GM21515 (cell line): ENCODE measurements around the gene FAN1.
"Not testable (repeated sequence)": the region's sequence is repeated elsewhere in the genome, so short reads cannot be mapped to it uniquely, and the experiment has no call there.

Experiments
- ATAC-seq: cut with Tn5 transposase; IDR thresholded peaks from one replicate; pipeline ENCODE4 v1.9.1; 2021; ENCODE audit not compliant: unreplicated experiment

The FAN1 gene

DNA sequence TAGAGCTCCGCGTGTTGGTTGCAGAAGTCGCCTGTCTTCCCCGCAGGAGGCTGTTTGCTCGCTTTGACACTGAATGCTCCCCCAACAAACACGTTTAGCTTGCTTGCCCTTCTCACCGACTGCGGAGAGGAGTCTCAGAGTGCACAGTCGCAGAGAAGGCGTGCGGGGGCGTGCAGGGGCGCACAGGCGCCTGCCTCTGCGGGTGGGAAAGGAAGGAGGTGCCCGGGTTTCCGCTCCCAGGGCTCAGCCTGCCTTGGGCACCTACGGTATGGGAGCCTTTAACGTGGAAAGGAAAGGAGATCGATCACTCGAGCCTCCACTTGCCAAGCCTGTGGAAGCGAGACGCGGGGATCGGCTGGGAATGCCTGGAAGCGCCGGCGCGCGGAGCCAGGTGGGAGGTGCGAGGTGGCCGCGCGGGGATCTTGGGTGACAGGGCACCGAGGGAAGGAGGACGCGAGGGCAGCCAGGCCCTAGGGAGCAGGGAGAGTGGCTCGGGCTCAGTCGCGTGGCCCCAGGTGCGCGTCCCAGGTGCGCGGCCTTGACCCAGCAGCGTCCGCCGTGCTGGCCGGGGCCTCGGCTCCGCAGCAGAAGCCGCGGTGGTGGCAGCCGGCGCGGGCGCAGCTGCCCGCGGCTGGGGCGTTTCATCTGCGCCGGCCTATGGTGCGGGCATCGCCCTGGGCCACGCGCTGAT is at the start of gene FAN1:
Gene FAN1 (plus strand): TSS at position 419 of the 691 bp plus-strand sequence. CDS start 749 bp downstream, outside the sequence.
- ATAC-seq = peak; percentile 89

DNA sequence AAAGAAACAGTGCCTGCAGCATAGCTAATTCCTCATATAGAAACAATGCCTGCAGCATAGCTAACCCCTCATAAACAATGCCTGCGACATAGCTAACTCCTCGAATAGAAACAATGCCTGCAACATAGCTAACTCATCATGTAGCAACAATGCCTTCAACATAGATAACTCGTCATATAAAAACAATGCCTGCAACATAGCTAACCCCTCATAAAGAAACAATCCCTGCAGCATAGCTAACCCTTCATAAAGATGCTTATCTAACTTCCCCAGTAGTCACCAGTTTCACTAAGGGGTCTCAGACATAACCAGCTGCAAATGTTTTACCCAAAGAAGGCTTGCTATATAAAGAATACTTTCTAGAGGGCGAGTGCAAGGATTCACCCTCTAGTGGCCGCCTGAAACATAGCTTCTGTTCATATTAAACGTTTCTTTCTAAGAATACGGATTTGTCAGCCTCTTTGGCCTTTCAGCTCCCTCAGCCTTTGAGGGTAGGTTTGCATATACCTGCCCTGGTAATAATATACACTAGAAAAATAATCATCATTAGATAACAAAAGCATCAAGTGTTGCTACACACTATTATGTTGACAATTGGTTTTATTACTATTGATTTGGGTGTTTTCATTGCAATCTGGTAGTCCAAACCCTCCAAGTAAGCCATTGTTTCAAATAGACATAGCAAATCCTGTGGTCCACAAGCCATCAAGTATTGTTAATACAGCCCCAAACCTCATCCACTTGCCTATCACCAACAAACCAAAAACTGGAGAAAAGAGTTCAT is 44.4 kb upstream of the FAN1 start:
- no peak for ATAC-seq

DNA sequence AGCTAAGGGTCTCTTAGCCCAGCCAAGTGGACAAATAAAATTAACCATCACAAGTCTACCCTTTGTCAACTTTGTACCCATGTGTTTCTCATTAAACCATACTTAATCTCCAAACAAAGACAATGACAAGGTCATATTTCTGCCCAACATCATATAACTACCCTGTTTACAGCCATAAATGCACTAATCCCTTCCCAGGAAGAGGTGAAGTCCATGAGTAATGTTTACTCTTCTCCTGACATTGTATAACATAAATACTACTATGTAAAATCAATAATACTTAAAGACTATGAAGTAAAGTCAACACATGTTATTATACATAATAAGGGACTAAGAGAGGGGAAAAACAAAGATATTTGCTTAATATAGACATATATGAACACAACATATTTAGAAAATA is 38.5 kb upstream of the FAN1 start:
- no peak for ATAC-seq

DNA sequence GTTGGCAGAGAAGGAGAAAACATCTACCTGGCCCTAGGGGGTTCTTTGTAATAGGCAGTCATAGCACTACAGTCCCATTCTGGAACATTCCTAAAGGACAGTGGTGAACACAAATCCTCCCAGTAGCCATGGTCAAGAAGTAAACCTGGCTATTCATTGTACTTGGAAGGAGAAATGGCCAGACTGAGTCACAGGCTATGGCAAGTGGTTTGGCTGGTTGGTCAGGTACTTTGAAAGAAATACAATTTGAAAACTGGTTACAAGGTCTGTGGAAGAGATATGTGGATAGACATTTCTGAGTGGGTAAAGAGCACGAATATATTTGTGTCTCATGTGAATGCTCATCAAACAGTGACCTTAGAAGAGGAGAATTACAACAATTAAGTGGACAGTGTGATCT is 33.0 kb upstream of the FAN1 start:
- no peak for ATAC-seq

DNA sequence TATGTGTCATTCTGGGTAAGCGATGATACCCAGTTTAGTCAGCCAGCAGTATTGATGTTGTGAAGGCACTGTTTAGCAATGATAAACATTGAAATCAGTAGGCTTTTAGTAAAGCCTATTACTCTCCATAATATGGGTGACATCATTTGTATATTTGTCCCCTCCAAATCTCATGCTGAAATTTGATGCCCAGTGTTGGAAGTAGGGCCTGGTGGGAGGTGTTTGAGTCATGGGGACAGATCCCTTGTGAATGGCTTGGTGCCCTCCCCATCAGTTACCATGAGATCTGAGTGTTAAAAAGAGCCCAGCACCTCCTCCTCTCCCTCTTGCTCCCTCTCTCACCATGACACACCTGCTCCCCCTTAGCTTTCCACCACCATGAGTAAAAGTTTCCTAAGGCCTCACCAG is 31.4 kb upstream of the FAN1 start:
- no peak for ATAC-seq

DNA sequence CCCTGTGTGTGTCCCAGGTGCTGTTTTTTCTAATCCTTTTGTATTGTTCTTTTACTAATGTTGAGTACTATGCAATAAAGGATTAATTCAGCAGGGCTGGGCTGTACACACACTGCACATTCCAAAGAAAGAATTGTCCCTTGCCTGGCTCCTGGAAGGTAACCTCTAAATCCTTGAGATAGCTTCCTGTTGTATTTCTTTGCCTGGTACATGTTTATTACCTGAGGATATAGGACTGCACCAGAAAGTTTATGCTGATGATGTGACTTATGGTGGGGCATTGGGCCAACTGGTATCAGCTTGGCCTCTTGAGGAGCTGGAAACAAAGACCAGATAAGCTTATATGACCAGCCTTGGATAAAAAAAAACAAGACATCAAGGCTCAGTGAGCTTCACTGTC is 26.6 kb upstream of the FAN1 start:
- no peak for ATAC-seq

DNA sequence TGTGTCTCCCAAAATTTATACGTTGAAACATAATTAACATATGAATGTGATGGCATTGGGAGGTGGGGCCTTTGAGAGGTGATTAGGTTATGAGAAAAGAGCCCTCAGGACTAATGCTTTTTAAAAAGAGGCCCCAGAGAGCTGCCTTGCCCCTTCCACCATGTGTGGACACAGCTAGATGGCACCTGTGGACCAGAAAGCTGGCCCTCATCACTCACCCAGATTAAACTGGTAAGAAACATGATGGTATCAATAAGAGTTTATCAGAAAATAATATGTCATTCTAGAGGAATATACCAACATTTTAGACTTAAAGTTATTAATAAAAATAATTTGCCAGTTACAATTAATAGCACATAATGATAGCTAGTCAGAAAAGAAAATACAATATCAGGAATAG is 25.2 kb upstream of the FAN1 start:
- no peak for ATAC-seq

DNA sequence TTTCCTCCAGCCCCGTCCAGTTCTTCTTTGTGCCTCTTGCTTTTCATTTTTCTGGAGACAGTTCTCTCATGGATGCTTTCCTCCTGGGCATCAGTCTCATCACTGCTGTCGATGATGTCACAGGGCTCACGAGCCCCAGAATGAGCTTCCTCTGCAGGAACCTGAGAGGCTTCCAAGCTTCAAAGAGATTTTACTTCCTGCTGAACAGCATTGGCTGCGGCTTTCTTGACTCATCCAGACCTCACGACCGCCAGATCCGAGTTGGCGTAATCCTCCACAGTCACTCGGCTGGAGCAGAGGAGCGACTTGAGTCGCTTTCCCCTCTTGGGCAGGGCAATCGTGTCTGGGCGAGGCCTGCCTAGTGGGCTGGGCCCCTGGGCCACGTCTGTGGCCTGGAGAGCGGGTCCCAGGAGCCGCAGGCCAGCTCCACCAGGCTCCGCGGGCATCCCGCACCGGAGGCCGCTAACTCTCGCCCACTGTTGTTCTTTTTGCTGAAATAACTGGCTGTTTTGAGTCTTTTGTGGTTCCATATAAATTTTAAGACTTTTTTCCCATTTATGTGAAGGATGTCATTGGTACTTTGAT is 20.8 kb upstream of the FAN1 start:
- ATAC-seq = no peak

DNA sequence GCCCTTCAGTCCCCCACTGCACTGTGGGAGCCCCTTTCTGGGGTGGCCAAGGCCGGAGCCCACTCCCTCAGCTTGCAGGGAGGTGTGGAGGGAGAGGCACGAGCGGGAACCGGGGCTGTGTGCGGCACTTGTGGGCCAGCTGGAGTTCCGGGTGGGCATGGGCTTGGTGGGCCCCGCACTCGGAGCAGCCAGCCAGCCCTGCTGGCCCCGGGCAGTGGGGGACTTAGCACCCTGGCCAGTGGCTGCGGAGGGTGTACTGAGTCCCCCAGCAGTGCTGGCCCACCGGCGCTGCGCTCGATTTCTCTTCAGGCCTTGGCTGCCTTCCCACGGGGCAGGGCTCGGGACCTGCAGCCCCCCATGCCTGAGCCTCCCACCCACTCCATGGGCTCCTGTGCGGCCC is 20.0 kb upstream of the FAN1 start:
- ATAC-seq = not testable (repeated sequence)

DNA sequence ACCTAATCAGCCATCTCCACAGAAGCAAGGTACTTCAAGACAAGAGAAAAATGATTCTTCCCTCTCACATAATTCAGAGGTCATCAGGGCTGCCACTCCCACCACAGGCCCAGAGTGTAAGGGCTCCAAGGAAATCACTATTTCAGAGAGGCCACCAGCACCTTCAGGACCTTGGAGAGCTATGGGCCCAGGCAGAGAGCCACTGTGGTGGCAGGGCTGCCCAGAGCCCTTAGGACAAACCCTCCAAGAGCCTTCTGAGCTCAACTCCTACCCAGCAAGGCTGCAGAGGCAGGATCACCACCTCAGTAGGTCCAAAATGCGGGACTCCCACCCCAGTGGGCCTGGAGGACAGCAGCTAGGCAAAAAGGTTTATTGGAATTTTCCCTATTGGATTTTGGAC is 17.9 kb upstream of the FAN1 start:
- no peak for ATAC-seq

DNA sequence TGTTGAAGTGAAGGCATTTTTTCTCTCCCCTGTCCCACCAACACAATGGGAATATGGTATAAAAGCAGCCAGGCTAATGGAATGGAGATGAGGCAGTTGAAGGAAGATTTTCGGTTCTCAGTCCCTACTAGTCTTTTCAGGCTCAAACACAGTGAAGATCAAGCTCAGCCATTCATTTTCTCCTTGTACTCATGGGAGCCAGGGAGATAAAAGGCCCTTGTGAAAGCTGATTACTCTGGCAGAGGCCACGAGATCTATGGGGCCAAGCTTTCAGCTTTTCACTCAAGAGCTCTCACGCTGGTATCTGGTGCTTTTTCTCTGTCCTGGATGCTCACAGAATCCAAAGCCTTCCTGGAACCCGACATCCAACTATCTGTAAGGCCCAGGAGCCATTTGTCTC is 14.5 kb upstream of the FAN1 start:
- ATAC-seq = no peak

DNA sequence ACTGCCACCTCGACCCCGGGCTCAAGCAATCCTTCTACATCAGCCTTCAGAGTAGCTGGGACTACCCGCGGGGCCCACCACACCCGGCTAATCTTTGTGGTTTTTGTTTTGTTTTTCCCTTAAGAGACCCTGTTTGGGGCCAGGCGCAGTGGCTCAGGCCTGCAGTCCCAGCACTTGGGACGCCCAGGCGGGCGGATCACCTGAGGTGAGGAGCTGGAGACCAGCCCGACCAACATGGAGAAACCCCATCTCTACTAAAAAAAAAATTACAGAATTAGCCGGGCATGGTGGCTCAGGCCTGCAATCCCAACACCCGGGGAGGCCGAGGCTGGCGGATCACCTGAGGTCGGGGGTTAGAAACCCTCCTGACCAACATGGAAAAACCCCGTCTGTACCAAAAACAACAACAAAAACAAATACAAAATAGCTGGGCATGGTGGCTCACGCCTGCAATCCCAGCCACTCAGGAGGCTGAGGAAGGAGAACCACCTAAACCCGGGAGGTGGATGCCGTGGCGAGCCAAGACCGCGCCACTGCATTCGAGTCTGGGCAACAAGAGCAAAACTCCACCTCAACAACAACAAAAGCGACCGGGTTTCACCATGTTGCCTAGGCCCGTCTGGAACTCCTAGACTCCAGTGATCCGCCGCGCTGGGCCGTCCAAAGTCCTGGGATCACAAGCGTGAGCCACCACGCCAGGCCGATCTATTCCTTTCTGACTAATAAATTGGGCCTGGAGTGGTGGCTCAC is 8.1 kb upstream of the FAN1 start:
- ATAC-seq = no peak

DNA sequence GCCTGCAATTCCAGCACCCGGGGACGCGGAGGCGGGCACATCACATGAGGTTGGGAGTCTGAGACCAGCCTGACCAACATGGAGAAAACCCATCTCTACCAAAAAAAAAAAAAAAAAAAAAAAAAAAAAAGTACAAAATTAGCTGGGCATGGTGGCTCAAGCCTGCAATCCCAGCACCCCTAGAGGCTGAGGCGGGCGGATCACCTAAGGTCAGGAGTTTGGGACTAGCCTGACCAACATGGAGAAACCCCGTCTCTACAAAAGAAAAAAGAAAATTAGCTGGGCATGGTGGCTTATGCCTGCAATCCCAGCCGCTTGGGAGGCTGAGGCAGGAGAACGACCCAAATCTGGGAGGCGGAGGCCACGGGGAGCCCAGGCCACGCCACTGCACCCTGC is 7.5 kb upstream of the FAN1 start:
- ATAC-seq = no peak

DNA sequence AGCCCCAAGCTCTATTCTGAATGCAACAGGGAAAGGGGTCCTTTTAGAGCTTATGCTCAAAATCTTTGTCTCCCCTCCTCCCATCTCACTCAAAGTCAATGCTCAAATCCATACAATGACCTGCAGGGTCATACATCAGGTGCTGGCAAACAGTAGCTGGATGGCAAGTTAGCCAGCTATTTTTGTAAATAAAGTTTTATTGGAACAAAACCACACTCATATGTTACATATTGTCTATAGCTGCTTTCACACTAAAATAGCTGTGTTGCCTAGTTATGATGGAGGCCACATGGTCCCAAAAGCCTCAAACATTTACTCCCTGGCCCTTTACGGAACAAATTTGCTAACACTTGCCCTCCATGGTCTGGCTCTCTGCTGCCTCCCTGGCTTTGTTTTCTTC is 1.8 kb upstream of the FAN1 start:
- ATAC-seq = no peak

DNA sequence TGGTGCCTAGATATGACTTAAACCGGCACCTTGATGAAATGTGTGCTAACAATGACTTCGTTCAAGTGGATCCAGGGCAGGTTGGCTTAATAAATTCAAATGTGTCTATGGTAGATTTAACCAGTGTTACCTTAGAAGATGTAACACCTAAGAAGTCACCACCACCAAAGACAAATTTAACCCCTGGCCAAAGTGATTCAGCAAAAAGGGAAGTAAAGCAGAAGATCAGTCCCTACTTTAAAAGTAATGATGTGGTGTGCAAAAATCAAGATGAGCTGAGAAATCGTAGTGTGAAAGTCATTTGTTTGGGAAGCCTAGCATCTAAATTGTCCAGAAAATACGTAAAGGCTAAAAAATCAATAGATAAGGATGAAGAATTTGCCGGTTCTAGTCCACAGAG is 1.1 kb downstream of the FAN1 start:
- no peak for ATAC-seq

DNA sequence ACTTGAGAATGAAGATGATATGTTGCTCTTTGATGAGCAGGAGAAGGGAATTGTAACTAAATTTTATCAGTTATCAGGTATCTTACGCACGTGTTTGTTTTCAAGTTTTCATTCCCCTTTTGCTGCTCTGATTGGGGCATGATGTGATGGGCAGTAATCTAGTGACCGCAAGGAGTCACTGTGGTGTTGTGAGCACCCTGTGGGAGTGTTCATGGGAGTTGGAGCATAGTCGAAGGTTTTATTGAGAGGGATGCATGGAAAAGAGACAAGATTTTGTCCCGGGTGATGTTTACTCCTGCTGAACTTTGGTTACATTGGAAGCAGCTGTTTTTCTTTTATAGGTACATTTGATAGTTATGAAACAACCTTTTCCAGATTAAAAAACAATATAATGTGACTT is 2.1 kb downstream of the FAN1 start:
- no peak for ATAC-seq

DNA sequence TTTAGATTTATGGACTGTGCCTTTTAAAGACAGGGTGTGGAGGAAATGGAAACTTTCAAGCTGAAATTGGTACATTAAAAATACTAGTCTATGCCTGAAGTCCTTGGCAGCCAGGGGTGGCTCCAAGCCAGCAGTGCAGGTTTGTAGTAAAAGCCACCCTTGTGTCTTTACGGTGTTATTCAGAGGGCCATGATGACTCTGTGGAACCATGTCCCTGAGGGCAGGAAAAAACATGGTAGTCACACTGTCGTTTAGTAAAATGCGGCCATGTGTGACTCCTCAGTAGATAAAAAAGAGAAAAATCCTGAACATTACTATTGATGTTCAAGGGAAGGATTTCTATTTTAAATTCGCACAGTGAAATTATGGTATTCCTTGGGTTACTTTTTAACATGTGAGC is 2.7 kb downstream of the FAN1 start:
- no peak for ATAC-seq

DNA sequence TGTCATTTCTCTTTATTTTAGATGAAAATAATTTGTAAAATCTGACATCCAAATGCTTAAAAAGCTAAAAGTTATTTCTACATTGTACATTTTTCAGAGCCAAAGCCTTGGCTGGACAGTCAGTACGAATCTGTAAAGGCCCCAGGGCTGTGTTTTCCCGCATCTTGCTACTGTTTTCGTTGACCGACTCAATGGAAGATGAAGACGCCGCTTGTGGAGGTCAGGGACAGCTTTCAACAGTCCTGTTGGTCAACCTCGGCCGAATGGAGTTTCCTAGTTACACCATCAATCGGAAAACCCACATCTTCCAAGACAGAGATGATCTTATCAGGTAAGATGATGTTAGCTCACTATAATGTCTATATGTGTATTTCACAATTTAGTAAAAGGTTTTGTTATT is 10.0 kb downstream of the FAN1 start:
- ATAC-seq = no peak

DNA sequence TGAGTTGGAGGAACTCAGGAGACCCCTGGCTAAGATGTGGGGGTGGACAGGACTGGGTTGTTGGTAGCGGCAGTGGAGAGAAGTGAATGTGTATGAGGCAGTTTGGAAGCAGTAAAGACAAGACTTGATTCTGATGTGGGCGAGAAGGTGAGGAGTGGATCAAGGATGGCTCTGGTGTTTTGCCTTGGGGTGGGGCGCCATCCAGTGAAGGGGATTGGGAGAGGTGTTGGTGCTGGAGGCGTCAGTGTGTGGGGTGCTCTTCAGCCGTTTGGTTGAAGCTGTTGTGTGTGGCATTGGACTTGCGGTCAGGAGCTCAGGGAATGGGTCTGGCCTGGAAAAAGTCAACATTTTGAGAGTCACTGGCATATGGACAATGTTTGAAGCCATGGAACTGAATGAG is 13.3 kb downstream of the FAN1 start:
- no peak for ATAC-seq

DNA sequence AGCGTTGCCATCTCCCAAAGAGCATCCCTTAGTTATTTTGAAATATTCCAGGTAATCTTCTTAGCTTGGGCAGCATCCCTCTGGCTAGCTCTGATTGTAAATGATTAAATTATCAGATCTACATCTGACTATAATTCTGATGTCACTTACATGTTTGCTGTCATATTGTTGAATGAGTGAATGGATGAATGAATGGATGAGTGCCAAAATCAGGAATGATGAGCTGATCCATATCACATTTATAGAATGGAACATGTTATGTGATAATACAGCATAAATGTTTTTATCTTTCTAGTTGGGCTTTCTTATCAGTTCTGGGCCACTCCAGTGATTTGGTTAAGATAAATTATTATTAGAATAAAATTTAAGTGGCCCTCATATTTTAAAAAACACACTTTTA is 14.0 kb downstream of the FAN1 start:
- ATAC-seq = no peak

DNA sequence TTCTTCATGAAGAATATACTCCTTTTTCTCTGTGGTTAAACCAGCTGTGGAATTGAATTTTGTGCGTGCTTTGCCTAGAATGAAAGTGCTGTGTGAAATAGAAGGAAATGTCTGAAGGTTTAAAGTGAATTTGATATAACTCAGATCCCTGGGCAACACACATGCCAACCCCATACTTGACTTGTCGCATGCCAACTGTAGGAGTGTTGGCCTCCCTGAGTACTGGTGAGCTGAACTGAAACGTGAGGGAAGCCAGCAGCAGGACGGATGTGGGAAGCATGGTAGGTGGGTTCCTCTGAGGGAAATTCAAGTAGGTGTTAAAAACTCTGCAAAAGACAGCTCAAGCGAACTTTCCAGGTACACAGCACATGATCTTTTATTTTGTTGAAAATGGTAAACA is 14.7 kb downstream of the FAN1 start:
- no peak for ATAC-seq
